H1 (cell line): Measurements from ENCODE around the gene BLNK. TPM values are rescaled to one million over a fixed set of nuclear protein-coding genes. Genes with fewer than 3 reads are reported as not detected.

Source experiments
- CTCF ChIA-PET: fragments of 300-600 bp; sonication (Branson Sonifier 250); formaldehyde crosslinking; loops from one replicate; lab custom pipeline; 2021; ENCODE audit not compliant: partially characterized antibody; lab: Charles Lee
- POLR2A ChIA-PET: fragments of 300-600 bp; sonication (Branson Sonifier 250); formaldehyde crosslinking; loops from one replicate; lab custom pipeline; 2021; ENCODE audit warnings: inconsistent platforms; ENCODE audit not compliant: partially characterized antibody; lab: Charles Lee
- DNase-seq, 2 experiments: peaks; one replicate each; pipeline versions ENCODE4 v3.0.0 to v3.0.0-alpha.2; 2010 to 2022; ENCODE audit warnings: low spot score in 2 of 2, low read depth in 1 of 2, mixed read lengths in 1 of 2
- FAIRE-seq: peaks from 2 replicates; lab custom pipeline; 2011; peaks lifted over from hg19 to GRCh38; lab: Jason Lieb, UNC
- H2AFZ ChIP-seq: 2 replicates; pipeline ENCODE4 v1.8.1; 2012; ENCODE audit warnings: low read length, inconsistent platforms
- H2AK5ac ChIP-seq: 2 replicates; pipeline ENCODE4 v1.6.1; 2013; ENCODE audit warnings: low read depth, low read length
- H2BK120ac ChIP-seq: replicated peaks from 2 replicates; pipeline ENCODE3; 2013; ENCODE audit warnings: low read depth, low read length, inconsistent platforms
- H2BK12ac ChIP-seq: 2 replicates; pipeline ENCODE4 v1.6.1; 2013; ENCODE audit warnings: low read depth, low read length
- H2BK15ac ChIP-seq: 2 replicates; pipeline ENCODE4 v1.6.1; 2013; ENCODE audit warnings: low read length
- H2BK20ac ChIP-seq: 2 replicates; pipeline ENCODE4 v1.6.1; 2013; ENCODE audit warnings: low read length
- H2BK5ac ChIP-seq: 2 replicates; pipeline ENCODE4 v1.6.1; 2013; ENCODE audit warnings: low read depth, low read length
- H3K14ac ChIP-seq: 2 replicates; pipeline ENCODE4 v1.6.1; 2013; ENCODE audit warnings: inconsistent platforms; ENCODE audit not compliant: insufficient read length
- H3K18ac ChIP-seq: 2 replicates; pipeline ENCODE4 v1.6.1; 2013; ENCODE audit warnings: low read length; ENCODE audit errors: extremely low read depth
- H3K23ac ChIP-seq: 2 replicates; pipeline ENCODE4 v1.6.1; 2013; ENCODE audit warnings: inconsistent platforms; ENCODE audit not compliant: insufficient read length
- H3K23me2 ChIP-seq: 2 replicates; pipeline ENCODE4 v1.6.1; 2013; ENCODE audit warnings: low read depth, low read length
- H3K27ac ChIP-seq: 2 replicates; pipeline ENCODE4 v1.6.1; 2011; ENCODE audit warnings: low read depth, low read length, inconsistent platforms
- H3K27me3 ChIP-seq, 4 experiments: replicated peaks in 1 of 4; 1 replicate in 1 of 4; 2 replicates in 3 of 4; pipeline versions ENCODE4 v1.6.1 to v1.8.1; 2011 to 2013; ENCODE audit warnings: low read length in 3 of 4, mild to moderate bottlenecking in 3 of 4, inconsistent platforms in 2 of 4, mixed read lengths in 2 of 4, moderate library complexity in 1 of 4; ENCODE audit not compliant: control insufficient read depth in 3 of 4, insufficient read depth in 3 of 4; ENCODE audit errors: extremely low read depth in 1 of 4
- H3K36me3 ChIP-seq, 4 experiments: 2 replicates each; pipeline versions ENCODE4 v1.6.1 to v1.8.1; 2011 to 2013; ENCODE audit warnings: mild to moderate bottlenecking in 4 of 4, low read length in 3 of 4, moderate library complexity in 2 of 4, control low read depth in 1 of 4, inconsistent platforms in 1 of 4; ENCODE audit not compliant: insufficient read depth in 4 of 4, control insufficient read depth in 2 of 4
- H3K4ac ChIP-seq: replicated peaks from 2 replicates; pipeline ENCODE3; 2013; ENCODE audit warnings: low read length, low read depth, mixed read lengths, inconsistent platforms; ENCODE audit not compliant: insufficient read length
- H3K4me1 ChIP-seq, 4 experiments: replicated peaks in 1 of 4; 1 replicate in 1 of 4; 2 replicates in 3 of 4; pipeline versions ENCODE4 v1.6.1 to v1.8.1; 2011 to 2013; ENCODE audit warnings: low read length in 3 of 4, inconsistent platforms in 2 of 4, mixed read lengths in 1 of 4; ENCODE audit not compliant: insufficient read depth in 4 of 4, control insufficient read depth in 3 of 4
- H3K4me2 ChIP-seq, 2 experiments: 2 replicates each; pipeline versions ENCODE4 v1.6.1 to v1.8.1; 2011 to 2013; ENCODE audit warnings: low read depth in 2 of 2, low read length in 2 of 2, control low read depth in 1 of 2, inconsistent platforms in 1 of 2, mild to moderate bottlenecking in 1 of 2; ENCODE audit not compliant: insufficient read depth in 1 of 2
- H3K4me3 ChIP-seq, 4 experiments: fragments of 200-600, 300-600 bp in 1 of 4; sonication (generic), shearing (Covaris generic), sonication (Bioruptor Twin) in 1 of 4; 2 replicates each; pipeline versions ENCODE4 v1.5.1 to v1.8.1; 2011 to 2016; ENCODE audit warnings: low read length in 4 of 4, low read depth in 3 of 4, control low read depth in 2 of 4, inconsistent platforms in 2 of 4, mild to moderate bottlenecking in 2 of 4, mixed read lengths in 1 of 4, moderate library complexity in 1 of 4; ENCODE audit not compliant: insufficient read depth in 2 of 4; ENCODE audit errors: extremely low read depth in 1 of 4
- H3K56ac ChIP-seq: replicated peaks from 2 replicates; pipeline ENCODE3; 2013; ENCODE audit warnings: low read depth, mild to moderate bottlenecking, mixed read lengths, low read length, inconsistent platforms; ENCODE audit not compliant: insufficient read length
- H3K79me1 ChIP-seq: 2 replicates; pipeline ENCODE4 v1.6.1; 2013; ENCODE audit warnings: low read depth, low read length, control low read depth
- H3K79me2 ChIP-seq, 2 experiments: 2 replicates each; pipeline versions ENCODE4 v1.6.1 to v1.8.1; 2012 to 2013; ENCODE audit warnings: low read length in 2 of 2, mild to moderate bottlenecking in 2 of 2, inconsistent platforms in 1 of 2; ENCODE audit not compliant: insufficient read depth in 2 of 2, control insufficient read depth in 1 of 2
- H3K9ac ChIP-seq, 4 experiments: replicated peaks in 1 of 4; 1 replicate in 1 of 4; 2 replicates in 3 of 4; pipeline versions ENCODE4 v1.6.1 to v1.8.1; 2011 to 2013; ENCODE audit warnings: low read depth in 3 of 4, low read length in 3 of 4, control low read depth in 2 of 4, mild to moderate bottlenecking in 2 of 4, moderate library complexity in 2 of 4, inconsistent platforms in 1 of 4; ENCODE audit errors: extremely low read depth in 1 of 4
- H3K9me3 ChIP-seq, 2 experiments: 2 replicates each; pipeline versions ENCODE4 v1.6.1 to v1.8.1; 2012 to 2013; ENCODE audit warnings: mild to moderate bottlenecking in 2 of 2, moderate library complexity in 2 of 2, control low read depth in 1 of 2, inconsistent platforms in 1 of 2, low read depth in 1 of 2, low read length in 1 of 2, mixed read lengths in 1 of 2; ENCODE audit not compliant: insufficient read depth in 2 of 2
- H4K20me1 ChIP-seq, 2 experiments: replicated peaks in 1 of 2; 2 replicates each; pipeline versions ENCODE3 to v1.8.1; 2011 to 2013; ENCODE audit warnings: inconsistent platforms in 2 of 2, low read length in 2 of 2, mild to moderate bottlenecking in 1 of 2; ENCODE audit not compliant: insufficient read depth in 2 of 2, control insufficient read depth in 1 of 2
- H4K5ac ChIP-seq: 2 replicates; pipeline ENCODE4 v1.6.1; 2013; ENCODE audit warnings: low read length, low read depth, mixed read lengths, inconsistent platforms; ENCODE audit not compliant: insufficient read length
- H4K8ac ChIP-seq: 2 replicates; pipeline ENCODE4 v1.8.0; 2013; ENCODE audit warnings: mild to moderate bottlenecking, moderate library complexity, low read length, inconsistent platforms; ENCODE audit not compliant: insufficient read depth; ENCODE audit errors: extremely low read depth
- H4K91ac ChIP-seq: replicated peaks from 2 replicates; pipeline ENCODE3; 2013; ENCODE audit warnings: low read length, mixed read lengths, inconsistent platforms; ENCODE audit not compliant: insufficient read length
- CHD2 ChIP-seq: IDR thresholded peaks from 2 replicates; pipeline ENCODE4 v1.6.1; 2012; ENCODE audit warnings: low read length, improper control_type of control experiment
- GTF2F1 ChIP-seq: IDR thresholded peaks from 2 replicates; pipeline ENCODE4 v1.6.1; 2012; ENCODE audit warnings: low read depth, low read length, improper control_type of control experiment, borderline replicate concordance
- HDAC2 ChIP-seq, 2 experiments: fragments of 300-600 bp in 1 of 2; sonication (generic) in 1 of 2; IDR thresholded peaks; 2 replicates each; pipeline ENCODE4 v1.6.1; 2011 to 2012; ENCODE audit warnings: low read depth in 2 of 2, low read length in 2 of 2, mild to moderate bottlenecking in 2 of 2, moderate library complexity in 2 of 2, borderline replicate concordance in 1 of 2, inconsistent platforms in 1 of 2
- HDAC6 ChIP-seq: IDR thresholded peaks from one replicate; pipeline ENCODE4 v1.7.1; 2012; ENCODE audit warnings: low read depth, mild to moderate bottlenecking, inconsistent platforms, low read length, moderate library complexity
- JUN ChIP-seq: IDR thresholded peaks from 2 replicates; pipeline ENCODE4 v1.6.1; 2011; ENCODE audit warnings: low read depth, mild to moderate bottlenecking, improper control_type of control experiment, low read length
- JUND ChIP-seq: IDR thresholded peaks from 2 replicates; pipeline ENCODE4 v1.6.1; 2011; ENCODE audit warnings: mild to moderate bottlenecking, improper control_type of control experiment, low read length
- KDM1A ChIP-seq: fragments of 200-600, 300-600 bp; sonication (generic); IDR thresholded peaks from 2 replicates; pipeline ENCODE4 v1.7.1; 2016; ENCODE audit warnings: mild to moderate bottlenecking, low read length, borderline replicate concordance
- KDM5A ChIP-seq: fragments of 200-600 bp; IDR thresholded peaks from 2 replicates; pipeline ENCODE4 v1.7.1; 2012; ENCODE audit warnings: mild to moderate bottlenecking, low read length, inconsistent platforms, mixed read lengths
- NRF1 ChIP-seq: IDR thresholded peaks from 2 replicates; pipeline ENCODE4 v1.6.1; 2011; ENCODE audit warnings: mild to moderate bottlenecking, low read depth, low read length, improper control_type of control experiment
- PHF8 ChIP-seq: fragments of 200-600 bp; sonication (generic); conservative IDR thresholded peaks from 2 replicates; pipeline ENCODE4 v1.7.1; 2012; ENCODE audit warnings: low read depth, mild to moderate bottlenecking, inconsistent platforms, low read length, moderate library complexity
- POU5F1 ChIP-seq: IDR thresholded peaks from 2 replicates; pipeline ENCODE4 v1.6.1; 2011; ENCODE audit warnings: low read depth, mild to moderate bottlenecking, low read length, moderate library complexity
- RAD21 ChIP-seq, 2 experiments: IDR thresholded peaks in 1 of 2; conservative IDR thresholded peaks in 1 of 2; 2 replicates each; pipeline ENCODE4 v1.6.1; 2011; ENCODE audit warnings: low read depth in 2 of 2, low read length in 2 of 2, improper control_type of control experiment in 1 of 2, inconsistent platforms in 1 of 2, mild to moderate bottlenecking in 1 of 2, moderate library complexity in 1 of 2
- RNF2 ChIP-seq: fragments of 200-900, 300-1000 bp; sonication (generic); IDR thresholded peaks from 2 replicates; pipeline ENCODE4 v1.7.1; 2016; ENCODE audit warnings: borderline replicate concordance, low read depth, mild to moderate bottlenecking, antibody characterized with exemption, low read length; ENCODE audit not compliant: poor library complexity, severe bottlenecking; ENCODE audit errors: missing control alignments
- TCF12 ChIP-seq: IDR thresholded peaks from 2 replicates; pipeline ENCODE4 v1.6.1; 2011; ENCODE audit warnings: low read depth, mild to moderate bottlenecking, low read length
- WGBS, 2 experiments: shearing (Covaris generic) in 1 of 2; methylation state at CpG; one replicate each; pipeline versions ENCODE4 v1.1.6 to v1.1.7; 2013 to 2015; ENCODE audit warnings: low lambda C conversion rate in 2 of 2, mixed read lengths in 2 of 2, inconsistent platforms in 1 of 2, low coverage in 1 of 2, missing lambda C conversion rate in 1 of 2; ENCODE audit not compliant: insufficient replicate concordance in 2 of 2, insufficient coverage in 1 of 2, insufficient read length in 1 of 2; ENCODE audit errors: extremely low coverage in 1 of 2, missing lambda C conversion rate in 1 of 2; 5-methylcytosine and 5-hydroxymethylcytosine counted together
- polyA plus RNA-seq, 7 experiments: library from polyadenylated mRNA; depleted of rRNA in 3 of 7; stranded (reverse) in 5 of 7; unstranded in 2 of 7; fragments of >200 nt in 5 of 7; fragments of 200-250 nt in 2 of 7; gene quantifications; 1 replicate in 5 of 7; 2 replicates in 1 of 7; 4 replicates in 1 of 7; pipeline versions ENCODE4 v1.2.1 to v1.2.3, GENCODE V29; 2011 to 2013; ENCODE audit warnings: missing spikeins in 2 of 7, mixed read lengths in 2 of 7
- total RNA-seq: library from RNA; stranded (reverse); fragmentation: NEBNext Ultra II Directional; extraction: Animal tissue kit (Norgen Biotek cat#: 25700); gene quantifications from 2 replicates; pipeline ENCODE4 v1.2.1, GENCODE V29; 2021

Gene BLNK
- total and polyA plus RNA-seq, 2 of the 8 experiments (the other 6 are each of a cell fraction or from before 2014, with no cell fraction given): not detected

DNA sequence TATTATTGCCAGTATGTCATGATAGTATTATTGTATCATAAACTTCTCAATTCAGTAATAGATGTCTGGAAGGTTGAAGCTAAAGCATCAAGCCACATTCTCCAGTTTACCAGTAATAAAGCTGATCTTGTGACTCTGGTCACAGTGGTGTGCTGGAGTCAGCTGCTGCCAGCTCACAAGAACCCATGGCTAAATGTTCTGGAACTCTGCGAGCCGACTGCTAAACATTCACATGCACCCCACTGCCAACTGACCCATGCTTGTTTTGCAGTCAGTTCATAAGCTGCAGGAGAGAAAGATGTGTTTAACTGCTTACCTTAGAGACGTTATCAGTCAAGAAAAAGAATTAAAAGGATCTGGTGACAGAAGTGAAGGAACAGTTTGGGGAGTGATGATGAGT is 27.0 kb upstream of the BLNK start:
- WGBS, 2 experiments: 82% methylated on average over 3 of the region's 3 CpGs; no CpG with 5 or more reads in 1 of the 2 experiments
- Histone ChIP-seq H2AK5ac (no peak overlapping the region), H2BK12ac (no peak overlapping the region), H3K4me3 (no peak overlapping the region), H3K36me3 (no peaks in the 10 kb centered on the region), H4K5ac (no peak overlapping the region), H3K56ac (no peak overlapping the region), H3K4ac (no peak overlapping the region), H2AFZ (no peak overlapping the region), H3K14ac (no peak overlapping the region), H3K23ac (no peak overlapping the region), H2BK15ac (no peak overlapping the region), H4K91ac (no peak overlapping the region), H3K79me1 (no peaks in the 10 kb centered on the region), H3K4me2 (no peak overlapping the region), H2BK120ac (no peak overlapping the region), H3K18ac (no peak overlapping the region), H3K23me2 (no peaks in the 10 kb centered on the region), H2BK5ac (no peak overlapping the region), H3K9me3 (no peaks in the 10 kb centered on the region), H3K27me3 (no peaks in the 10 kb centered on the region; a peak in 2 of 7 replicates), H4K8ac (no peak overlapping the region), H3K79me2 (no peaks in the 10 kb centered on the region), H3K4me1 (no peaks in the 10 kb centered on the region), H3K27ac (no peak overlapping the region), H3K9ac (no peak overlapping the region), H4K20me1 (no peaks in the 10 kb centered on the region), H2BK20ac (no peak overlapping the region)
- DNase-seq (no peak), FAIRE-seq (no peak)
- CTCF ChIA-PET: interaction anchor here (0.9 to 5.2 kb wide), 4 partner anchors 23 to 71 kb away, joined by 3 to 25 read pairs (median 12); no protein-coding TSS in a partner anchor
- POLR2A ChIA-PET: interaction anchor here (0.8 to 1.1 kb wide), 2 partner anchors 10 to 26 kb away, joined by 3 to 4 read pairs; no protein-coding TSS in a partner anchor
- TF ChIP-seq KDM1A (no peak), PHF8 (no peak), JUN (no peak), RNF2 (no peak), POU5F1 (no peak), HDAC2 (IDR thresholded peaks at IDR 0.05; ENCODE audit: borderline replicate concordance in 1 of 2, low read depth in 2 of 2, low read length in 2 of 2) (no peak), TCF12 (no peak), NRF1 (no peak), RAD21 (IDR thresholded peaks at IDR 0.05 in 1 of 2, conservative IDR thresholded peaks at IDR 0.05 in 1 of 2; ENCODE audit: low read depth in 2 of 2, low read length in 2 of 2) (no peak), GTF2F1 (no peak), HDAC6 (no peak), KDM5A (no peak), CHD2 (no peak), JUND (no peak)
